GM12864 (cell line): Measurements from ENCODE around the gene LILRB5.
"Not testable (repeated sequence)": the region's sequence is repeated elsewhere in the genome, so short reads cannot be mapped to it uniquely, and the experiment has no call there.

Experiments used
- DNase-seq: peaks from one replicate; pipeline ENCODE4 v3.0.0-alpha.2; 2011; ENCODE audit warnings: low read depth
- H3K4me3 ChIP-seq: 2 replicates; pipeline ENCODE4 v1.5.1; 2011; ENCODE audit warnings: mild to moderate bottlenecking, low read depth, low read length, control low read depth
- CTCF ChIP-seq: IDR thresholded peaks from 2 replicates; pipeline ENCODE4 v1.5.1; 2011; ENCODE audit warnings: low read depth, mild to moderate bottlenecking, moderate library complexity, low read length, control low read depth, inconsistent platforms; ENCODE audit errors: missing control alignments

The LILRB5 gene

GRCh38 chr19:54245936-54246335 is 11.1 kb downstream of the LILRB5 start:
- TF ChIP-seq CTCF = no peak
- H3K4me3 ChIP-seq = no peak overlapping the region
- DNase-seq = no peak

GRCh38 chr19:54243809-54244208 is 13.3 kb downstream of the LILRB5 start:
- not testable (repeated sequence) for DNase-seq

GRCh38 chr19:54242646-54243045 is 14.4 kb downstream of the LILRB5 start, which contains the start of gene LILRA6:
TSS of gene LILRA6 (minus strand) at chr19:54242790.
- DNase-seq, H3K4me3 ChIP-seq: not testable (repeated sequence)

More at GRCh38 chr19:54243809-54244208, 13.3 kb downstream of the LILRB5 start:
- not testable (repeated sequence) for H3K4me3 ChIP-seq

DNA sequence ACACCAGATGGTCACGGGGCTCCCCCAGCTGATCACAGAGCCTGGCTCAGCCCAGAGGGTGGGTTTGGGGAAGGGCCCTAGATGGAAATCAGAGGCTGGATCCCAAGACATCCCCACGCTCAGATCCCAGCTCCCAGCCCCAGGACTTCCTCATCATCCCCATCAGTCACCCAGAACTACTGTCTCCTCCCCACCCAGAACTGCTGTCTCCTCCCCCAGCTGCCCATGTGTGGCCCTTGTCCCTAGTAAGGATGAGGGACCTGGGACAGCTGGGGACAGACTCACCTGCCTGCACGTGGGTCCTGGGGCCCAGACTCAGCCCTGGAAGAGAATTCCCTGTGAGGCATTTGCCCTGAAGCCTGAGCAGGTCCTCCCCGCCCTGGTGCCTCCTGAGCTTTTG is 14.8 kb downstream of the LILRB5 start:
- not testable (repeated sequence) for DNase-seq, H3K4me3 ChIP-seq

DNA sequence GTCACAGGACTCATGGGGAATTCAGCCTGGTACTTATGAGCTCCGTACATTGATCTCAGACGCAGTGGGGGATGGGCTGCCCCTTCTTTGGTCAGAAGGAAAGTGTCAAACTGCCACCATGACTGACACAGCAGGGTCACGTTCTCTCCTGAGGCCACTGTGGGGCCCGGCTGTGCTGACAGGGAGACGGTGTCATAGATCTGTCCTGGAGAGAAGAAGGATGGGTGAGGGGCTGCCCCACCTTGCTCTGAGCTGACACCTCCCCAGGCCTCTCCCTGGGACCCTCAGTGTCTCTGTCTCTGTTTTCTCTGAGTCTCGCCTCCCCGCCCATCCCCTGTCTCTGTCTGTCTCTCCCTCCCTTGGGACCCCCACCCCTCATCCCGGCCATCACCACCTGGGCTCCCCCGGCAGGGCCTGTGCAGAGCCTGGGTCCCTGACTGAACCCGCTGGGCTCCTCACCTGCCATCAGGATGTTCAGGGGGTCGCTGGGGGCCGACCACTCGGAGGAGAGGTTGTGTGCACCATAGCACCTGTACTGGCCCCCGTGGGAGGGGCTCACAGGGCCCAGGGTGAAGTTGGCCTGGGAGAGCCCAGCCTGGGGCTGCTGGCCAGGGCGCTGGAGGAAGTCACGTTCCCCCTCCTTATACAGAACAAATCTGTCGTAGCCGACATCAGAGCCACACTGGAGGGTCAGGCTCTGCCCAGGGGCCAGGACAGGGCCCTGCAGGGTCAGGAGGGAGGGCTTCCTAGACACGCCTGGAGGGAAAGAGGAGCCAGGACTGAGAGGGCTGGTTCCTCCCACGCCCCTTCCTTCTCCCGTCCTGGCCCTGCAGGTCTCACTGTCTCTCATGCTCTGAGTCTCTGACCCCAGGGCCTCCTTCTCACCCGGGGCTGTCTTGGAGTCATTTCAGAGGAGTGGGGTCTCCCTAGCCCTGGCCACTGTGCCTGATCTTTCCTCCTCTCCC is 16.4 kb downstream of the LILRB5 start:
- not testable (repeated sequence) for H3K4me3 ChIP-seq

DNA sequence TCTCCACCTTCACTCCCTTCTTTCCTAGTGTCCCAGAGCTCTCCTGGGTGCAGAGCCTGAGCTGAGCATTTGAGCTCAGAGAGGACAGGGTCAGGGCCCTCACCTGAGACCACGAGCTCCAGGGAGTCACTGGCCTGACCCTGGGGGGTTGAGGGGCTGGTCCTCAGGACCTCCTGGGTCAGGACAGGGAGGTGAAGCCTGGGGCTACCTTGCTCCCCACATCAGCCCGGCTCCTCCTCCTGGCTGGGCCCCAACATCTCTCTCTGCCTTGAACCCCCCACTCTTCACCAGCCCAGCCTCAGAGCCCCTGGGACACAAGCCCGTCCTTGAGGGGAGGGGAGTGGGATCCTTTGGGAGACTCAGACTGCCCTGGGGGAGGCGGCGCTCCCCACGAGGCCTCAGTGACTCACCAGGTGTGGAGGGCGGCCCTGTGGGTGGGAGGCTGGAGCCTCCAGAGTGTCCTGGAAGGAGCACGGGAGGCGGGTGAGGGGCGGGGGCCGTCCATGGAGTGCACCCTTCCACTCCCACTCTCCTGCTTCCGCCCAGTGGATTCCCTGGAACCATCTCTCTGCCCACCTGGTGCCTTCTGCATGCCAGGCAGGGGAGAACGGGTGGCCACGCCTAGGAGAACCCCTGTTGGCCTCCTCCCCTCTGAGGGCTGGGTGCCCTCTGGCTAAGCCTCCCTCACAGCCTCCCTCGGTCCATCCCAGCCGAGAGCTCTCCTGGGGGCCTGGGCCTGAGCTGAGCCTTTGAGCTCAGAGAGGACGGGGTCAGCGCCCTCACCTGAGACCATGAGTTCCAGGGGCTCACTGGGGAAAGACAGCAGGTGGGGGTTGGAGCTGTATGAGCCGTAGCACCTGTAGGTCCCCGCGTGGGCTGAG is 17.3 kb downstream of the LILRB5 start:
- DNase-seq, H3K4me3 ChIP-seq: not testable (repeated sequence)

More for the DNA sequence above, 16.4 kb downstream of the LILRB5 start:
- DNase-seq = not testable (repeated sequence)

DNA sequence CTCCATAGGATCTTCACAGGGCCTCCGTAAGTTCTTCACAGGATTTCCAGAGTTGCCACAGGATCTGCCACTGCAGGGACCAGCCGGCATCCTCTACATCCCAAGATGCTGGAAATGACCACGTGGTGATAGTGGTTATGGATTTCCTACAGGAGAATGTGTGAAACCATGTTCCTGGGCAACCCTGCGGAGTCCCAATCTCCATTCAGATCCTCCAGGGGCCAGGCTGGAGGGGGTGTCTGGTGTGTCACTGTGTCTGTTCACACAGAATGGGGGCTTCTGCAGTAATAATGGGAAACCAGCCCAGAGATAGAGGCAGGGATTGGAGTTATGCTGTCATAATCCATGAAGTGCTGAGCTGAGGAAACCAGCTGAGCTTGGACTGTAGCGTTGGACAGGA is 23.1 kb downstream of the LILRB5 start:
- no peak for TF ChIP-seq CTCF
- H3K4me3 ChIP-seq = no peak overlapping the region
- DNase-seq = no peak

DNA sequence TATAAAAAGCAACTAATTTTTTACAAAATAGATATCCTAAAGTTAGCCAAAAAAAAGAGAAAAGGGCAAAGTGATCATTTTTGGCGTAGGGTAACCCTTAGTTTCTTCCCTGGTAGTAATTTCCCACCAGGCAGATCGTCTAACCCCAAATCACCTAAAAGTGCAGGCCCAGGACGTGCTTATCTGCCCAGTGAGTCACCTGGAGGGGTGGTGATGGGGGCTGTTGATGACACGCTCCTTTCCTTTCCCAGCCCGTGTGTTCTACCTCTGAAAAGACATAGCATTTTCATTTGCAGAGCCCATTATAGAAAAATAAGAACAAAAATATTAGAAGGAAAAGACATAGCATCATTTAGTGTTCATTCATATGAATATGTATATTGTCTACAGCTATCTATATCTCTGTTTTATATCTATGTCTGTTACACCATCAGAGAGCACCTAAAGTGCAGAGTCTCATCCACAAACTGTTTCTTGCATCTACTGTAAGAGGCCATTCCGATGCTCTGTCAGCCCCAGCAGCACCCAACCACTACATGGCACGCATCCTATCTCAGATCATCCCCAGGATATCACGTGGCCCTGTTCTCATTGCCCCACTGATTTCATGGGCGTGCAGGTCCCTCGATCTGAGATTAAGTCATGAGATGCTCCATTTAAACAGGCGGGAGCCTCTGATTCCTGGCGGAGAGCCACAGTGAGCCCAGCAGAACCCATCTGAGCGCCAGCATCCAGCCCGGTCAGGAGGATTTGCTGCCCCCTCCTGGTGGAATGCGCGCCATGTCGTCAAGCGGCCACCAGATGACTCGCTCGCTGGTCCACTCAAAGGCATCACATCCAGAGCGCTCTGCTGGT is 25.8 kb downstream of the LILRB5 start:
- DNase-seq = peak; percentile 37
- peak; percentile 99 for TF ChIP-seq CTCF
- H3K4me3 ChIP-seq = no peak overlapping the region

- no peak for TF ChIP-seq CTCF
- no peak overlapping the region for H3K4me3 ChIP-seq
- no peak for DNase-seq
Observed at GRCh38 chr19:54230031-54230430, 27.0 kb downstream of the LILRB5 start.
